WTC11 (cell line): ENCODE data around the gene IRX4. TPM values are rescaled to one million over a fixed set of nuclear protein-coding genes. Genes with fewer than 3 reads are reported as not detected.

Experiments
- ATAC-seq: fragments of 200-7000 bp; cut with Tn5 transposase; 2 replicates; pipeline ENCODE4 v1.10.0; 2021; ENCODE audit warnings: mild to moderate bottlenecking, moderate library complexity
- CTCF ChIA-PET: fragments of 300-600 bp; sonication (Branson Sonifier 250); formaldehyde crosslinking; loops from one replicate; lab custom pipeline; 2021; ENCODE audit warnings: antibody characterized with exemption; lab: Charles Lee
- POLR2A ChIA-PET: fragments of 350-600 bp; sonication (Branson Sonifier 250); formaldehyde crosslinking; loops from one replicate; lab custom pipeline; 2021; ENCODE audit warnings: antibody characterized with exemption; lab: Charles Lee
- DNase-seq: peaks from one replicate; pipeline ENCODE4 v3.0.0; 2021; ENCODE audit warnings: low spot score
- H3K27ac Mint-ChIP-seq: 2 replicates; pipeline ENCODE4 v1.8.0; 2021; ENCODE audit warnings: mixed read lengths
- H3K27me3 Mint-ChIP-seq: 2 replicates; pipeline ENCODE4 v1.8.0; 2021; ENCODE audit warnings: low read depth, mild to moderate bottlenecking, moderate library complexity, mixed read lengths
- H3K36me3 Mint-ChIP-seq: 2 replicates; pipeline ENCODE4 v1.8.0; 2021; ENCODE audit warnings: mixed read lengths
- H3K4me1 Mint-ChIP-seq: 2 replicates; pipeline ENCODE4 v1.8.0; 2022; ENCODE audit warnings: mixed read lengths
- H3K4me3 Mint-ChIP-seq: 2 replicates; pipeline ENCODE4 v1.8.0; 2021; ENCODE audit warnings: mild to moderate bottlenecking, moderate library complexity, mixed read lengths
- H3K9me3 Mint-ChIP-seq: 2 replicates; pipeline ENCODE4 v1.8.0; 2021; ENCODE audit warnings: mixed read lengths
- E2F5 ChIP-seq: sonication (generic); formaldehyde crosslinking; IDR thresholded peaks from 2 replicates; pipeline ENCODE4 v1.8.1; 2022; ENCODE audit warnings: mild to moderate bottlenecking, moderate library complexity, missing genetic modification reagents
- MYBL2 ChIP-seq: sonication (generic); formaldehyde crosslinking; IDR thresholded peaks from 2 replicates; pipeline ENCODE4 v1.8.1; 2023; ENCODE audit warnings: mild to moderate bottlenecking, moderate library complexity, missing genetic modification reagents
- OVOL2 ChIP-seq: fragments of 250-450 bp; sonication (Bioruptor Pico); IDR thresholded peaks from 2 replicates; pipeline ENCODE4 v1.9.0; 2021; ENCODE audit warnings: mild to moderate bottlenecking, borderline replicate concordance
- SMAD4 ChIP-seq: sonication (generic); formaldehyde crosslinking; IDR thresholded peaks from 2 replicates; pipeline ENCODE4 v1.8.0; 2022; ENCODE audit warnings: mild to moderate bottlenecking, missing genetic modification reagents
- USF2 ChIP-seq: sonication (generic); formaldehyde crosslinking; IDR thresholded peaks from 2 replicates; pipeline ENCODE4 v1.8.1; 2023; ENCODE audit warnings: mild to moderate bottlenecking, missing genetic modification reagents, moderate library complexity
- ZNF281 ChIP-seq: sonication (generic); formaldehyde crosslinking; IDR thresholded peaks from 2 replicates; pipeline ENCODE4 v1.8.0; 2023; ENCODE audit warnings: mild to moderate bottlenecking, missing genetic modification reagents
- ZNF317 ChIP-seq: sonication (generic); formaldehyde crosslinking; IDR thresholded peaks from 2 replicates; pipeline ENCODE4 v1.8.1; 2023; ENCODE audit warnings: low read depth, mild to moderate bottlenecking, moderate library complexity, missing genetic modification reagents, borderline replicate concordance
- total RNA-seq: library from RNA; stranded (reverse); gene quantifications from 3 replicates; pipeline ENCODE4 v1.2.3, GENCODE V29; 2021
- TF ChIP-seq, protein P1 (sequence below): sonication (generic); formaldehyde crosslinking; IDR thresholded peaks from 2 replicates; pipeline ENCODE4 v1.8.1; 2022; ENCODE audit warnings: low read depth, mild to moderate bottlenecking, moderate library complexity, missing genetic modification reagents, borderline replicate concordance
- TF ChIP-seq, protein P2 (sequence below): sonication (generic); formaldehyde crosslinking; IDR thresholded peaks from 2 replicates; pipeline ENCODE4 v1.8.0; 2022; ENCODE audit warnings: missing genetic modification reagents
- TF ChIP-seq, protein P3 (sequence below): fragments of 250-450 bp; sonication (Bioruptor Pico); IDR thresholded peaks from 2 replicates; pipeline ENCODE4 v1.9.0; 2021; ENCODE audit warnings: mild to moderate bottlenecking, borderline replicate concordance

The IRX4 gene
- total RNA-seq, 1 experiment from 2014 or later = 9.0 TPM

- no peak for TF ChIP-seq E2F5 (CRISPR knock-in tag)
Observed at GRCh38 chr5:1834721-1835429, 47.9 kb downstream of the IRX4 start (continued).

GRCh38 chr5:1834022-1834551 is 48.6 kb downstream of the IRX4 start:
- Mint-ChIP-seq H3K36me3 (no peaks in the 10 kb centered on the region), H3K9me3 (no peaks in the 10 kb centered on the region), H3K4me3 (no peak overlapping the region), H3K27ac (no peak overlapping the region), H3K27me3 (no peaks in the 10 kb centered on the region; the same call in 1 of the 2 replicates), H3K4me1 (peaks cover 46% of the 10 kb centered on the region)
- ChIA-PET POLR2A (no interaction called here), CTCF (interaction anchor here (0.6 kb wide), 1 partner anchor 205 kb away, joined by 3 read pairs; no protein-coding TSS in a partner anchor)
- DNase-seq (no peak), ATAC-seq (no peak; the same call in 1 of the 2 replicates)
- TF ChIP-seq SMAD4 (CRISPR knock-in tag) (no peak), ZNF317 (CRISPR knock-in tag) (no peak), OVOL2 (CRISPR knock-in tag) (no peak)

DNA sequence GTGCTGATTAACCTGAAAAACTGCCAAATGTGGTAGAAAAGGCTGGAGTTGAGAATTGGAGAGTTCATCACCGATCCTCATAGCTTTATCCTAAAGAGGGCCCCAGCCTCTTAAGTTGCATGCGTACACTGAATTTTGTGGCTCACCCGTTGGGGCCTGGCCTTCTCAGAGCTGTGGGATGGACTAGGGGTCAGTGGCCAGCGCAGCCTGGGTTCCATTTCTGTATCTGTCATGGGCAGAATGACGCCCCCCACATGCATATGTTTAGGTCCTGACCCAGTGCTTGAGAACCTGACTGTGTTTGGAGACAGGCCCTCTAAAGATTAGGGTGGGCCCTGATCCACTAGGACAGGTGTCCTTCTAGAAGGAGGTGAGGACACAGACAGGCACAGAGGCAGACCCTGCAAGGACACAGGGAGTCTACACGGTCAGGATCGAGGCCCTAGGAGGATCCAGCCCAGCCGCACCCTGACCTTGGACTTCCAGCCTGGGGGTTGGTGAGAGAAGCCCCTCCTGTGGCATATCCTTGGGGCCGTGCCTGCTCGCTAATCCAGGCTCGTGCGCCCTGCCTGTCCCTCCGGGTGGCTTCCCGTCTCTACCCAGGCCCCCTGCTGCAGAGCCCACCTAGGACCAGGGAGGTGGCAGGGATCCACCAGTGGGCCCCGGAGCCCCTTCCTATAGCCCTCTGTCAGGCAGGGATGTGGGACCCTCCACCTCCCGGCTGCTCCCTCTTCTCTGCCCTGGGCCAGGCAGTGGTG is 49.3 kb downstream of the IRX4 start:
- DNase-seq (no peak), ATAC-seq (no peak)
- Mint-ChIP-seq H3K9me3 (no peaks in the 10 kb centered on the region), H3K36me3 (no peaks in the 10 kb centered on the region), H3K4me3 (no peak overlapping the region), H3K27ac (no peak overlapping the region), H3K27me3 (no peaks in the 10 kb centered on the region; the same call in none of the 2 replicates), H3K4me1 (peaks cover 48% of the 10 kb centered on the region)
- ChIA-PET POLR2A (no interaction called here), CTCF (interaction anchor here (0.6 kb wide), 1 partner anchor 205 kb away, joined by 3 read pairs; no protein-coding TSS in a partner anchor)
- TF ChIP-seq, protein P1, sequence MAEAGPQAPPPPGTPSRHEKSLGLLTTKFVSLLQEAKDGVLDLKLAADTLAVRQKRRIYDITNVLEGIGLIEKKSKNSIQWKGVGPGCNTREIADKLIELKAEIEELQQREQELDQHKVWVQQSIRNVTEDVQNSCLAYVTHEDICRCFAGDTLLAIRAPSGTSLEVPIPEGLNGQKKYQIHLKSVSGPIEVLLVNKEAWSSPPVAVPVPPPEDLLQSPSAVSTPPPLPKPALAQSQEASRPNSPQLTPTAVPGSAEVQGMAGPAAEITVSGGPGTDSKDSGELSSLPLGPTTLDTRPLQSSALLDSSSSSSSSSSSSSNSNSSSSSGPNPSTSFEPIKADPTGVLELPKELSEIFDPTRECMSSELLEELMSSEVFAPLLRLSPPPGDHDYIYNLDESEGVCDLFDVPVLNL = no peak
- no peak for TF ChIP-seq USF2
- TF ChIP-seq ZNF281 (CRISPR knock-in tag) = no peak
- TF ChIP-seq, protein P2, sequence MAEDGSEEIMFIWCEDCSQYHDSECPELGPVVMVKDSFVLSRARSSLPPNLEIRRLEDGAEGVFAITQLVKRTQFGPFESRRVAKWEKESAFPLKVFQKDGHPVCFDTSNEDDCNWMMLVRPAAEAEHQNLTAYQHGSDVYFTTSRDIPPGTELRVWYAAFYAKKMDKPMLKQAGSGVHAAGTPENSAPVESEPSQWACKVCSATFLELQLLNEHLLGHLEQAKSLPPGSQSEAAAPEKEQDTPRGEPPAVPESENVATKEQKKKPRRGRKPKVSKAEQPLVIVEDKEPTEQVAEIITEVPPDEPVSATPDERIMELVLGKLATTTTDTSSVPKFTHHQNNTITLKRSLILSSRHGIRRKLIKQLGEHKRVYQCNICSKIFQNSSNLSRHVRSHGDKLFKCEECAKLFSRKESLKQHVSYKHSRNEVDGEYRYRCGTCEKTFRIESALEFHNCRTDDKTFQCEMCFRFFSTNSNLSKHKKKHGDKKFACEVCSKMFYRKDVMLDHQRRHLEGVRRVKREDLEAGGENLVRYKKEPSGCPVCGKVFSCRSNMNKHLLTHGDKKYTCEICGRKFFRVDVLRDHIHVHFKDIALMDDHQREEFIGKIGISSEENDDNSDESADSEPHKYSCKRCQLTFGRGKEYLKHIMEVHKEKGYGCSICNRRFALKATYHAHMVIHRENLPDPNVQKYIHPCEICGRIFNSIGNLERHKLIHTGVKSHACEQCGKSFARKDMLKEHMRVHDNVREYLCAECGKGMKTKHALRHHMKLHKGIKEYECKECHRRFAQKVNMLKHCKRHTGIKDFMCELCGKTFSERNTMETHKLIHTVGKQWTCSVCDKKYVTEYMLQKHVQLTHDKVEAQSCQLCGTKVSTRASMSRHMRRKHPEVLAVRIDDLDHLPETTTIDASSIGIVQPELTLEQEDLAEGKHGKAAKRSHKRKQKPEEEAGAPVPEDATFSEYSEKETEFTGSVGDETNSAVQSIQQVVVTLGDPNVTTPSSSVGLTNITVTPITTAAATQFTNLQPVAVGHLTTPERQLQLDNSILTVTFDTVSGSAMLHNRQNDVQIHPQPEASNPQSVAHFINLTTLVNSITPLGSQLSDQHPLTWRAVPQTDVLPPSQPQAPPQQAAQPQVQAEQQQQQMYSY = no peak
- TF ChIP-seq MYBL2 (CRISPR knock-in tag) = no peak
- TF ChIP-seq, protein P3, sequence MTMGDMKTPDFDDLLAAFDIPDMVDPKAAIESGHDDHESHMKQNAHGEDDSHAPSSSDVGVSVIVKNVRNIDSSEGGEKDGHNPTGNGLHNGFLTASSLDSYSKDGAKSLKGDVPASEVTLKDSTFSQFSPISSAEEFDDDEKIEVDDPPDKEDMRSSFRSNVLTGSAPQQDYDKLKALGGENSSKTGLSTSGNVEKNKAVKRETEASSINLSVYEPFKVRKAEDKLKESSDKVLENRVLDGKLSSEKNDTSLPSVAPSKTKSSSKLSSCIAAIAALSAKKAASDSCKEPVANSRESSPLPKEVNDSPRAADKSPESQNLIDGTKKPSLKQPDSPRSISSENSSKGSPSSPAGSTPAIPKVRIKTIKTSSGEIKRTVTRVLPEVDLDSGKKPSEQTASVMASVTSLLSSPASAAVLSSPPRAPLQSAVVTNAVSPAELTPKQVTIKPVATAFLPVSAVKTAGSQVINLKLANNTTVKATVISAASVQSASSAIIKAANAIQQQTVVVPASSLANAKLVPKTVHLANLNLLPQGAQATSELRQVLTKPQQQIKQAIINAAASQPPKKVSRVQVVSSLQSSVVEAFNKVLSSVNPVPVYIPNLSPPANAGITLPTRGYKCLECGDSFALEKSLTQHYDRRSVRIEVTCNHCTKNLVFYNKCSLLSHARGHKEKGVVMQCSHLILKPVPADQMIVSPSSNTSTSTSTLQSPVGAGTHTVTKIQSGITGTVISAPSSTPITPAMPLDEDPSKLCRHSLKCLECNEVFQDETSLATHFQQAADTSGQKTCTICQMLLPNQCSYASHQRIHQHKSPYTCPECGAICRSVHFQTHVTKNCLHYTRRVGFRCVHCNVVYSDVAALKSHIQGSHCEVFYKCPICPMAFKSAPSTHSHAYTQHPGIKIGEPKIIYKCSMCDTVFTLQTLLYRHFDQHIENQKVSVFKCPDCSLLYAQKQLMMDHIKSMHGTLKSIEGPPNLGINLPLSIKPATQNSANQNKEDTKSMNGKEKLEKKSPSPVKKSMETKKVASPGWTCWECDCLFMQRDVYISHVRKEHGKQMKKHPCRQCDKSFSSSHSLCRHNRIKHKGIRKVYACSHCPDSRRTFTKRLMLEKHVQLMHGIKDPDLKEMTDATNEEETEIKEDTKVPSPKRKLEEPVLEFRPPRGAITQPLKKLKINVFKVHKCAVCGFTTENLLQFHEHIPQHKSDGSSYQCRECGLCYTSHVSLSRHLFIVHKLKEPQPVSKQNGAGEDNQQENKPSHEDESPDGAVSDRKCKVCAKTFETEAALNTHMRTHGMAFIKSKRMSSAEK (CRISPR knock-in tag) = no peak
